H9 (cell line): ENCODE data around the gene GGA1. TPM values are rescaled to one million over a fixed set of nuclear protein-coding genes. Genes with fewer than 3 reads are reported as not detected.

Experiments
- DNase-seq: peaks from one replicate; pipeline ENCODE4 v3.0.0-alpha.2; 2017
- H2AFZ ChIP-seq: one replicate; pipeline ENCODE4 v1.6.1; 2013; ENCODE audit warnings: mild to moderate bottlenecking, low read length, control low read depth, moderate library complexity
- H2AK5ac ChIP-seq: 2 replicates; pipeline ENCODE4 v1.6.1; 2013; ENCODE audit warnings: low read length, control low read depth, mixed read lengths; ENCODE audit not compliant: insufficient read length
- H2BK120ac ChIP-seq: one replicate; pipeline ENCODE4 v1.6.1; 2013; ENCODE audit warnings: low read depth, mild to moderate bottlenecking, low read length, control low read depth, inconsistent platforms; ENCODE audit not compliant: poor library complexity, severe bottlenecking
- H2BK12ac ChIP-seq: 2 replicates; pipeline ENCODE4 v1.6.1; 2013; ENCODE audit warnings: low read length, control low read depth, mixed read lengths, low read depth; ENCODE audit not compliant: insufficient read length
- H2BK15ac ChIP-seq: 2 replicates; pipeline ENCODE4 v1.6.1; 2013; ENCODE audit warnings: low read depth, low read length, control low read depth
- H2BK20ac ChIP-seq: one replicate; pipeline ENCODE4 v1.6.1; 2013; ENCODE audit warnings: low read depth, mild to moderate bottlenecking, low read length, control low read depth, inconsistent platforms; ENCODE audit not compliant: poor library complexity, severe bottlenecking
- H2BK5ac ChIP-seq: 2 replicates; pipeline ENCODE4 v1.6.1; 2013; ENCODE audit warnings: low read length, control low read depth, mixed read lengths; ENCODE audit not compliant: insufficient read length
- H3K14ac ChIP-seq: 2 replicates; pipeline ENCODE4 v1.6.1; 2013; ENCODE audit warnings: low read length, control low read depth; ENCODE audit not compliant: insufficient read depth
- H3K18ac ChIP-seq: 2 replicates; pipeline ENCODE4 v1.6.1; 2013; ENCODE audit warnings: low read depth, mild to moderate bottlenecking, mixed read lengths, low read length, control low read depth; ENCODE audit not compliant: insufficient read length
- H3K23ac ChIP-seq: 2 replicates; pipeline ENCODE4 v1.6.1; 2013; ENCODE audit warnings: low read length, control low read depth, mixed read lengths, low read depth; ENCODE audit not compliant: insufficient read length
- H3K23me2 ChIP-seq: 2 replicates; pipeline ENCODE4 v1.6.1; 2013; ENCODE audit warnings: low read depth, mild to moderate bottlenecking, mixed read lengths, low read length, control low read depth; ENCODE audit not compliant: insufficient read length, poor library complexity, severe bottlenecking
- H3K27ac ChIP-seq: 2 replicates; pipeline ENCODE4 v1.5.1; 2013; ENCODE audit warnings: low read length, control low read depth, mixed read lengths, low read depth; ENCODE audit not compliant: insufficient read length
- H3K27me3 ChIP-seq: 2 replicates; pipeline ENCODE4 v1.6.1; 2013; ENCODE audit warnings: low read length, control low read depth, inconsistent platforms; ENCODE audit not compliant: insufficient read depth
- H3K4ac ChIP-seq: 2 replicates; pipeline ENCODE4 v1.6.1; 2013; ENCODE audit warnings: low read depth, mild to moderate bottlenecking, control low read depth, inconsistent platforms, low read length, moderate library complexity
- H3K4me1 ChIP-seq: 2 replicates; pipeline ENCODE4 v1.6.1; 2013; ENCODE audit warnings: low read length, control low read depth, inconsistent platforms; ENCODE audit not compliant: insufficient read depth
- H3K4me2 ChIP-seq: 2 replicates; pipeline ENCODE4 v1.6.1; 2013; ENCODE audit warnings: low read length, control low read depth, mixed read lengths; ENCODE audit not compliant: insufficient read length, insufficient read depth
- H3K56ac ChIP-seq: 2 replicates; pipeline ENCODE4 v1.6.1; 2013; ENCODE audit warnings: low read depth, mild to moderate bottlenecking, mixed read lengths, low read length, control low read depth; ENCODE audit not compliant: insufficient read length
- H3K79me1 ChIP-seq: 2 replicates; pipeline ENCODE4 v1.6.1; 2013; ENCODE audit warnings: low read depth, mild to moderate bottlenecking, moderate library complexity, low read length, control low read depth, inconsistent platforms; ENCODE audit not compliant: insufficient read depth, poor library complexity, severe bottlenecking
- H3K79me2 ChIP-seq: 2 replicates; pipeline ENCODE4 v1.6.1; 2013; ENCODE audit warnings: low read length, control low read depth, inconsistent platforms; ENCODE audit not compliant: insufficient read depth
- H3K9ac ChIP-seq: 2 replicates; pipeline ENCODE4 v1.6.1; 2013; ENCODE audit warnings: low read length, control low read depth, mixed read lengths; ENCODE audit not compliant: insufficient read length; ENCODE audit errors: extremely low read depth
- H3K9me3 ChIP-seq: one replicate; pipeline ENCODE4 v1.6.1; 2013; ENCODE audit warnings: low read depth, low read length, inconsistent platforms; ENCODE audit not compliant: control insufficient read depth
- H3T11ph ChIP-seq: one replicate; pipeline ENCODE4 v1.6.1; 2013; ENCODE audit warnings: mild to moderate bottlenecking, low read length, control low read depth, inconsistent platforms
- H4K20me1 ChIP-seq: one replicate; pipeline ENCODE4 v1.6.1; 2013; ENCODE audit not compliant: control insufficient read depth, insufficient read length, insufficient read depth
- H4K5ac ChIP-seq: 2 replicates; pipeline ENCODE4 v1.6.1; 2013; ENCODE audit warnings: low read depth, mild to moderate bottlenecking, mixed read lengths, low read length, control low read depth; ENCODE audit not compliant: insufficient read length
- H4K8ac ChIP-seq: replicated peaks from 2 replicates; pipeline ENCODE4 v1.6.1; 2013; ENCODE audit warnings: low read length, control low read depth, mixed read lengths, low read depth; ENCODE audit not compliant: insufficient read length
- H4K91ac ChIP-seq: 2 replicates; pipeline ENCODE4 v1.6.1; 2013; ENCODE audit warnings: low read depth, mild to moderate bottlenecking, moderate library complexity, mixed read lengths, low read length, control low read depth; ENCODE audit not compliant: insufficient read length
- H3K27ac Mint-ChIP-seq, 3 experiments: 2 replicates in 2 of 3; 3 replicates in 1 of 3; pipeline ENCODE4 v1.8.0; 2020 to 2021; ENCODE audit warnings: mixed read lengths in 3 of 3, mild to moderate bottlenecking in 1 of 3, moderate library complexity in 1 of 3
- H3K27me3 Mint-ChIP-seq: 2 replicates; pipeline ENCODE4 v1.8.0; 2021; ENCODE audit warnings: low read depth, mild to moderate bottlenecking, moderate library complexity, mixed read lengths
- H3K36me3 Mint-ChIP-seq, 3 experiments: 2 replicates in 2 of 3; 3 replicates in 1 of 3; pipeline ENCODE4 v1.8.0; 2020 to 2021; ENCODE audit warnings: low read depth in 3 of 3, mixed read lengths in 3 of 3; ENCODE audit not compliant: insufficient read depth in 1 of 3
- H3K4me1 Mint-ChIP-seq, 2 experiments: 2 replicates each; pipeline ENCODE4 v1.8.0; 2020; ENCODE audit warnings: mixed read lengths in 2 of 2
- H3K4me3 Mint-ChIP-seq, 2 experiments: 2 replicates in 1 of 2; 3 replicates in 1 of 2; pipeline ENCODE4 v1.8.0; 2020 to 2021; ENCODE audit warnings: mild to moderate bottlenecking in 2 of 2, mixed read lengths in 2 of 2, moderate library complexity in 1 of 2
- H3K9me3 Mint-ChIP-seq, 2 experiments: 2 replicates in 1 of 2; 3 replicates in 1 of 2; pipeline ENCODE4 v1.8.0; 2020; ENCODE audit warnings: mild to moderate bottlenecking in 2 of 2, mixed read lengths in 2 of 2, moderate library complexity in 1 of 2
- WGBS: extraction: QIAGEN DNeasy Blood & Tissue Kit; methylation state at CpG from one replicate; pipeline ENCODE4 v1.1.7; 2013; ENCODE audit warnings: missing lambda C conversion rate, low lambda C conversion rate, mixed read lengths; ENCODE audit not compliant: insufficient read length; ENCODE audit errors: extremely low coverage; 5-methylcytosine and 5-hydroxymethylcytosine counted together
- total RNA-seq: library from RNA; stranded (reverse); gene quantifications from 2 replicates; pipeline ENCODE4 v1.2.1, GENCODE V29; 2021
- TF ChIP-seq, protein P1 (sequence below): fragments of 200-600 bp; sonication (generic); conservative IDR thresholded peaks from 3 replicates; pipeline ENCODE4 v1.8.0; 2021; ENCODE audit warnings: antibody characterized with exemption, mild to moderate bottlenecking

GGA1 gene
- total RNA-seq, 1 experiment from 2014 or later = 61.7 TPM

GRCh38 chr22:37564111-37564711, 44.4 kb upstream of the GGA1 start:
- Mint-ChIP-seq H3K9me3 (no peaks in the 10 kb centered on the region; a peak in 1 of 5 replicates), H3K4me1 (peaks cover 35 to 48% of the 10 kb centered on the region in 2 experiments), H3K27ac (no peak overlapping the region; a peak in 2 of 7 replicates), H3K27me3 (peaks cover 19% of the 10 kb centered on the region), H3K36me3 (peaks cover 0 to 12% (median 2%) of the 10 kb centered on the region in 3 experiments; a peak in 4 of 7 replicates), H3K4me3 (no peak overlapping the region; a peak in 1 of 5 replicates)
- Histone ChIP-seq H3K4me1 (no peaks in the 10 kb centered on the region; the same call in 1 of the 2 replicates), H3K9me3 (no peaks in the 10 kb centered on the region), H2BK120ac (no peak overlapping the region), H4K91ac (no peak overlapping the region), H2BK20ac (no peak overlapping the region), H2BK12ac (no peak overlapping the region), H2AK5ac (no peak overlapping the region), H3K23me2 (peaks cover 13% of the 10 kb centered on the region), H3K79me2 (no peaks in the 10 kb centered on the region; the same call in 1 of the 2 replicates), H3K14ac (no peak overlapping the region), H3K56ac (no peak overlapping the region), H3T11ph (no peak overlapping the region), H4K8ac (no peak overlapping the region), H3K4me2 (no peak overlapping the region), H3K9ac (no peak overlapping the region), H3K18ac (no peak overlapping the region), H3K4ac (no peak overlapping the region), H2BK15ac (no peak overlapping the region), H3K27me3 (peaks cover 3% of the 10 kb centered on the region; the same call in 1 of the 2 replicates), H2AFZ (no peak overlapping the region), H3K23ac (no peak overlapping the region), H3K27ac (no peak overlapping the region), H4K5ac (no peak overlapping the region), H3K79me1 (no peaks in the 10 kb centered on the region), H2BK5ac (no peak overlapping the region), H4K20me1 (no peaks in the 10 kb centered on the region)
- TF ChIP-seq, protein P1, sequence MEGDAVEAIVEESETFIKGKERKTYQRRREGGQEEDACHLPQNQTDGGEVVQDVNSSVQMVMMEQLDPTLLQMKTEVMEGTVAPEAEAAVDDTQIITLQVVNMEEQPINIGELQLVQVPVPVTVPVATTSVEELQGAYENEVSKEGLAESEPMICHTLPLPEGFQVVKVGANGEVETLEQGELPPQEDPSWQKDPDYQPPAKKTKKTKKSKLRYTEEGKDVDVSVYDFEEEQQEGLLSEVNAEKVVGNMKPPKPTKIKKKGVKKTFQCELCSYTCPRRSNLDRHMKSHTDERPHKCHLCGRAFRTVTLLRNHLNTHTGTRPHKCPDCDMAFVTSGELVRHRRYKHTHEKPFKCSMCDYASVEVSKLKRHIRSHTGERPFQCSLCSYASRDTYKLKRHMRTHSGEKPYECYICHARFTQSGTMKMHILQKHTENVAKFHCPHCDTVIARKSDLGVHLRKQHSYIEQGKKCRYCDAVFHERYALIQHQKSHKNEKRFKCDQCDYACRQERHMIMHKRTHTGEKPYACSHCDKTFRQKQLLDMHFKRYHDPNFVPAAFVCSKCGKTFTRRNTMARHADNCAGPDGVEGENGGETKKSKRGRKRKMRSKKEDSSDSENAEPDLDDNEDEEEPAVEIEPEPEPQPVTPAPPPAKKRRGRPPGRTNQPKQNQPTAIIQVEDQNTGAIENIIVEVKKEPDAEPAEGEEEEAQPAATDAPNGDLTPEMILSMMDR = no peak
- no CpG with 5 or more reads among the region's 7 CpGs for WGBS
- no peak for DNase-seq
